Duodenal mucosa (tissue), 2 donors: ENCODE results near the gene ZRANB2.

Experiments
- H3K27ac ChIP-seq: one replicate; pipeline ENCODE4 v1.7.0; 2013; ENCODE audit warnings: low read depth, low read length
- H3K27me3 ChIP-seq, 2 donors: one replicate each; pipeline ENCODE4 v1.7.0; 2013; ENCODE audit warnings: low read length in 2 of 2, control low read depth in 1 of 2; ENCODE audit not compliant: insufficient read depth in 2 of 2, control insufficient read depth in 1 of 2
- H3K36me3 ChIP-seq, 2 donors: one replicate each; pipeline ENCODE4 v1.7.0; 2013; ENCODE audit warnings: low read length in 2 of 2, control low read depth in 1 of 2; ENCODE audit not compliant: insufficient read depth in 2 of 2, control insufficient read depth in 1 of 2
- H3K4me1 ChIP-seq, 2 donors: one replicate each; pipeline ENCODE4 v1.7.0; 2013; ENCODE audit warnings: low read length in 2 of 2, control low read depth in 1 of 2; ENCODE audit not compliant: insufficient read depth in 2 of 2, control insufficient read depth in 1 of 2
- H3K4me3 ChIP-seq, 2 donors: one replicate each; pipeline ENCODE4 v1.7.0; 2013; ENCODE audit warnings: low read length in 2 of 2, low read depth in 1 of 2
- H3K9ac ChIP-seq, 2 donors: one replicate each; pipeline ENCODE4 v1.7.0; 2013; ENCODE audit warnings: low read length in 2 of 2, low read depth in 1 of 2
- H3K9me3 ChIP-seq, 2 donors: one replicate each; pipeline ENCODE4 v1.7.0; 2013; ENCODE audit warnings: low read length in 2 of 2, control low read depth in 1 of 2; ENCODE audit not compliant: control insufficient read depth in 1 of 2

The ZRANB2 gene, protein sequence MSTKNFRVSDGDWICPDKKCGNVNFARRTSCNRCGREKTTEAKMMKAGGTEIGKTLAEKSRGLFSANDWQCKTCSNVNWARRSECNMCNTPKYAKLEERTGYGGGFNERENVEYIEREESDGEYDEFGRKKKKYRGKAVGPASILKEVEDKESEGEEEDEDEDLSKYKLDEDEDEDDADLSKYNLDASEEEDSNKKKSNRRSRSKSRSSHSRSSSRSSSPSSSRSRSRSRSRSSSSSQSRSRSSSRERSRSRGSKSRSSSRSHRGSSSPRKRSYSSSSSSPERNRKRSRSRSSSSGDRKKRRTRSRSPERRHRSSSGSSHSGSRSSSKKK

DNA sequence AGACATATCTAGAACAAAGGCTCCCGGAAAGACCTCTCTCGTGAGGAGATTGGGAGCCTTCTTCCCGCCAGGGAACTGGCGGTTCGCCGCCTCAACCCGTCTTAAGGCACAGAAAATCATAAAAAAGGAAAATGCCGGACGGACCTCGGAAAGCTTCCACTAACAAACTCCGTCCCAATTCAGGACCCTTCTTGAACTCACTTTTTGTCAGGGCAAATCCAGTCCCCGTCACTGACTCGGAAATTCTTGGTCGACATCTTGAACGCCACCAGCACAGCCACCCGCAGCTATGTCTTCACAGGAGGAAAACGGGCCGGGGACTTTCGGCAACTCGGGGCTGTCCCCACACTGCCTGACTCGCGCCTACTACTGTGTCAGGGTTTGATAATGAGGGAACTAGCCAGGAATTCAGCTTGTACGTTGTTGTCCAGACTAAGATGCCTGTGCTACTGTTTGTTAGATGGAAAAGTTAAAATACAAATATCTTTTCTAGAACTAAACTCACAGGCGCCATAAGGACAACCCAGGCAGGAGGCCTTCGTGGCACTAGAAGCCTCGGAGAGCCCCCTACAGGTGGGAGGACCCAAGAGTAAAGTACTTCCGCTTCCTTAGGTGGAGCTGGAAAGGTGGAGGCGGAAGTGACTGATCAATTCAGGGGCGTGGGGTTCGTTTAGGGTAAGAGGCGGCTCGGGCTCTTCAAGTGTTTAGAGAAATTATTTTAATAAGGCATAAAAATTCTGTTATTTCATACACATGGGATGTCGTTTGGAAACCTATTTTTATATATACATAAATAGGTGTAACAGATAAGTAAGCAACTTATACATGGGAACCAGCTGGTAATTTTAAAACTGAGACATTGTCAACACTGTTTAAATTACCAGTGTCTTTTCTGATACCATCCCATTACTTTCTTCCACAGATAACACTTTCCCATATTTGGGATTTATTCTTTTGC is at the start of gene ZRANB2:
TSS of gene ZRANB2 (minus strand) at position 297 of the 958 bp plus-strand sequence. CDS start at position 257, 40 bp downstream.
- H3K27ac ChIP-seq = peak within 1 kb of the TSS; percentile 77

DNA sequence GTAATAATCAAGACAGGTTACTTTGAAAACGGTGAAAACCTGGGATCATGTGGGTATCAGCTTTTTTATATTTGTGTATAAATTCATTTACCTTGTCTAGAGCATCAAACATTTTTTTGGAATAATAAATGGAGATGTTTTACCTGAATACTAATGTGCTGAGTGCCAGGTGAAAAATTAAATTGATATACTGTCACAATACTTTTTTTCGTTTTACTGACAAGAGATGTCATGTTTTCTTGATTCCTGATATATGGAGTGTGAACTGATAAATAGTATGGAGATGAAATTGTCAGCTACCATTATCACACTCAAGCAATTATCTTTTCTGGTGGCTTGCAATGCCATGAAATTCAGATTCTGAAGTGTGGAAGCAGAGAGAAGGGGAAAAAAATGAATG is 47.2 kb upstream of the ZRANB2 start:
- Histone ChIP-seq H3K4me1 (no peaks in the 10 kb centered on the region), H3K9ac (no peak overlapping the region), H3K27ac (no peak overlapping the region), H3K4me3 (no peak overlapping the region), H3K27me3 (no peaks in the 10 kb centered on the region), H3K9me3 (peaks cover 5 to 21% of the 10 kb centered on the region in 2 donors), H3K36me3 (no peaks in the 10 kb centered on the region)

More for the DNA sequence above, at the start of gene ZRANB2:
- H3K4me3 ChIP-seq = peak within 1 kb of the TSS; percentile 77 to 90
- peaks cover 0 to 4% of the 10 kb centered on the region in 2 donors for H3K27me3 ChIP-seq
- H3K9me3 ChIP-seq = no peaks in the 10 kb centered on the region
- peaks cover 6 to 24% of the 10 kb centered on the region in 2 donors for H3K36me3 ChIP-seq
- H3K9ac ChIP-seq = peak within 1 kb of the TSS; percentile 84 to 86
- peaks cover 10 to 11% of the 10 kb centered on the region in 2 donors for H3K4me1 ChIP-seq

DNA sequence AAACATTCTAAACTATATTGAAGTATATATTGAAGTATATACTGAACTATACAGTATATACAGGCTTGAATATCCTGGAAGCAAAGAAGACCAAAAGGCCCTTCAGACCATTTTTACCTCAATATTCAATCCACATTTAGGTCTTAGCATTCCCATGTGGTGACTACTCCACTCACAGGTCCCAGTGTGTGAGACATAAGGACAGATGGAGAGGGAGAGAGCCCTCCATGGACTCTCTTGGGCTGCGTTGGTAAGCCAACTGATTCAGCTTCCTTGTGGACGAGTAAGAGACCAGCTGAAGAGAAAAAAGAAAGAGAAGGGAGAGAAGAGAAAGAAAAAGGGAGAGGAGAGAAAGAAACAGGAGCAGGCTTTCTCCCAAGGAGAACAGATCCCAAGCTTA is 37.3 kb upstream of the ZRANB2 start:
- H3K36me3 ChIP-seq = no peaks in the 10 kb centered on the region
- no peak overlapping the region for H3K9ac ChIP-seq
- no peak overlapping the region for H3K4me3 ChIP-seq
- no peak overlapping the region for H3K27ac ChIP-seq
- no peaks in the 10 kb centered on the region for H3K27me3 ChIP-seq
- no peaks in the 10 kb centered on the region for H3K9me3 ChIP-seq
- no peaks in the 10 kb centered on the region for H3K4me1 ChIP-seq

DNA sequence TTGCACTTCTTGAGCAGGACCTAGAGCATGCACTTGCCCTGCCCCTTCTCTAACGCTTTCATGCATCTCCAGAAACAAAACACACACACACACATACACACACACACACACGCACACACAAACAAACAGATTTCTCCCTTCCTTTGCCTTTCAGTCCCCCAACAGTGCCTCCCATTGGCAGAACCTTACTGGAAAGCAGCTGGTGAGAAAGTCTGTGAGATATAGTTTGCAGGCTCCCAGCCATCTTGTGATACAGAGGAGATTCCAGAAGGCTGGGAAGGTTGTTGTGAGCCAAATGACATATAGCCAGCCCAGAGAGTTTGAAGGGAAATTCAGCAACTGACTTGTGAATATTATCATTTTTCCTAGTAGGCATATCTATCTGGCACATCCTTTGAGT is 35.9 kb upstream of the ZRANB2 start:
- Histone ChIP-seq H3K27me3 (no peaks in the 10 kb centered on the region), H3K4me1 (no peaks in the 10 kb centered on the region), H3K27ac (no peak overlapping the region), H3K36me3 (no peaks in the 10 kb centered on the region), H3K9ac (no peak overlapping the region), H3K9me3 (no peaks in the 10 kb centered on the region), H3K4me3 (no peak overlapping the region)

DNA sequence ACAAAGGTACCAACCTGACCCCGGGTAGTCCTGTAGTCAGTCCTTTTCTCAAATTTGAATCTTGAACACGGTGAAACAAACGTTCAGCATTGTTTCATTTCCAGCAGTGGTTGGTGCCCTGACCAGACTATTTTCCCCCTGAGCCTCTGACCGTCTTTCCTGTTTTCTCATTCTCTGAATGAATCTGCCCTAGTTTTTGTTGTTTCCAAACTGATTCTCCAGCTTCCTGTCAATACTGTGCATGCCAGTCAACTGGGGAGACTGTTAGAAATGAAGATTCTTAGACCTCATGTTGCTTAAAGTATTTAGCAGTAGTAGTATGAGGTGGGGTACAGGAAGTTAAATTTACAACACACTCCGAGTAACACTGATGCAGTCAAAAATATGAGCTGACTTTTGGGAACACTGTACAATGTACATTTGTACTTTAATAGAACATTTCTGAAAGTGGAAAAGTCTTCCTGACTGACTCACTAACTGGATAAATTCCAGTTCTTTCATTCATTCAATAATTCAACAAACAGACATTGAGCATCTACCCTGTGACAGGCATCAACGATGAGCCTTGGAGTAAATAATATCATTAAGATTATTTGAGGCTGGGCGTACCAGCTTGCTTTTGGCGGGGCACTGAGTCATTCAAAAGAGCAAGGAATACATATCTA is 26.0 kb upstream of the ZRANB2 start:
- Histone ChIP-seq H3K4me3 (no peak overlapping the region), H3K9me3 (no peaks in the 10 kb centered on the region), H3K36me3 (no peaks in the 10 kb centered on the region), H3K9ac (no peak overlapping the region), H3K4me1 (no peaks in the 10 kb centered on the region), H3K27me3 (no peaks in the 10 kb centered on the region), H3K27ac (no peak overlapping the region)

DNA sequence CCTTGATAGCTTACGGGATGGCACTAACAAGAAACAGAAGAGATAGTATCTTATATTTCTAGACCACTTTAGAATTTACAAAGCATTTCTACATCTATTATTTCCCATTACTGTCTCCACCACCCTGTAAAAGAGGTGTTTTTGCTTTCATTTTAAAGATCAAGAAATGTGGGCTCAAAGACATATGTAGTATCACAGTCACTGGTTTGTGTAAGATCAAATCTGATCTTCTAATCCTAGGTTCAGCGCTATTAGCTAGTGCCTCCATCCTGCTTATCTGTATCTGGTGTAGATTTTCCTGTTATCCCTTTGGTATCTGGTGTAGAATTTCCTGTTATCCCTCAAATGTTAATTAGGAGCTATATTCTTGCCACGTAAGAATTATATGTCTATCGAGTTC is 23.6 kb upstream of the ZRANB2 start:
- no peaks in the 10 kb centered on the region for H3K36me3 ChIP-seq
- no peaks in the 10 kb centered on the region for H3K4me1 ChIP-seq
- no peak overlapping the region for H3K9ac ChIP-seq
- no peaks in the 10 kb centered on the region for H3K27me3 ChIP-seq
- H3K27ac ChIP-seq = no peak overlapping the region
- H3K9me3 ChIP-seq = no peaks in the 10 kb centered on the region
- H3K4me3 ChIP-seq = no peak overlapping the region

DNA sequence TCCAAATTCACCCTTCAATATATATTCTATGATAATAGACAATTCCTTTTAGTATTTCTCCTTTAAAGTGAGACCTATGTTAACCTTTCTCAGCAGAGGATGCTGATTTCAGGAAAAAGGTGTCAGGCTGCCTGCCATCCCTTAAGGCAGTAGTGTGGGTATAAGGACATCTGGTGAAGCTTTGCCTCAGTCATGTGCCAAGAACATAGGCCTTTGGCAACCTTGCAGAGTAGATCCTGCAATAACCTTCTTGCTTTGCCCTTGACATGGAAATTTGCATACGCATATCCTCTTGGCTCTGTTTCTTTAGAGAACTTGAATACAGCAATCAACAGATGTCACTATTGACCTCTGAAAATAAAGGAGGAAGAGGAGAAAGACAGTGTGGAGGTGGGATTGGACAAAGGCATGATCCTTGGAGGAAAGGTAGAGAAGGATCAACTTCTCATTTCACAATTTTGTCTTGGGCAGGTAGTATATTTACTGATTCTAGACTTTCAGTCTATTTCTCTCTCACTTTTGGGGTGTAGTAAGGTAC is 21.1 kb upstream of the ZRANB2 start:
- H3K27me3 ChIP-seq = no peaks in the 10 kb centered on the region
- no peaks in the 10 kb centered on the region for H3K36me3 ChIP-seq
- H3K9me3 ChIP-seq = no peaks in the 10 kb centered on the region

DNA sequence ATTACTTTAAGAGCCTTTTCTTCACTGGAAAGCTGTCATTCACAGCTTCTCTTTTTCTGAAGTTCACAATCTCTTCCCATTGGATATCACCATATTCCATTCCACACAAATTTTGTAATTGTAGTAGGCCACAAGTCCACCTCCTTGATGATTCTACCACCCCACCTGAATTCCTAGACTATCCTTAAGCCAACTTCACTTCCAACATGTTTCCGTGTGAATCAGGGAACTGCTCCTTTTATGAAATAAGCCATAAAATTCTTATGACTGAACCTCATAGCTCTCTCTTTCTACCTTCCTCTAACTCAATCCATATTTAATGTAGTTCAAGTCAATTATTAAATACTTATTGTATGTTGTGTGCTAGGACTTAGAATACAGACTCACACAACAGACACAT is 16.6 kb upstream of the ZRANB2 start:
- Histone ChIP-seq H3K27ac (no peak overlapping the region), H3K27me3 (no peaks in the 10 kb centered on the region), H3K9me3 (no peaks in the 10 kb centered on the region), H3K36me3 (no peaks in the 10 kb centered on the region), H3K4me3 (no peak overlapping the region), H3K9ac (no peak overlapping the region), H3K4me1 (no peaks in the 10 kb centered on the region)

More for the DNA sequence above, 21.1 kb upstream of the ZRANB2 start:
- H3K9ac ChIP-seq = no peak overlapping the region
- no peak overlapping the region for H3K4me3 ChIP-seq
- no peak overlapping the region for H3K27ac ChIP-seq
- H3K4me1 ChIP-seq = no peaks in the 10 kb centered on the region

DNA sequence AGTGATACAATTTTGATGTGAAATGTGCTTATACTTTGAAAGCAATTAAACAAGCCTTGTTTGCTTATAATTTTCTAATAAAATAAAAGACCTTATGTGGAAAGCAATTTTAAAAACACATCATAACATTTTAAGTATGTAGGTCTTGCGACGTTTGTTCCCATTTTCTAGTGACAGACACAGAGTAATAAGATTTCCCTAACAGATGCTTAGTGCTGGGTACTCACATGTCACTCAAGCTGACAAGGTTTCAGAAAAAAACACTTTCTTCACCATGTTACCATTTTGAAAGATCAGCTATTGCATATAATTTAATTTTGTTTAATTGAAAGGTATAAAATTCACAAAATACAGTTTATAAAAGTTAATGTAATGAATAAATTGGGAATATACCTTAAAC is 14.1 kb upstream of the ZRANB2 start:
- Histone ChIP-seq H3K4me3 (no peak overlapping the region), H3K4me1 (no peaks in the 10 kb centered on the region), H3K36me3 (no peaks in the 10 kb centered on the region), H3K9me3 (no peaks in the 10 kb centered on the region), H3K9ac (no peak overlapping the region), H3K27me3 (no peaks in the 10 kb centered on the region), H3K27ac (no peak overlapping the region)
